HUES48 (cell line): Measurements from ENCODE around the gene HEY2.

Experiments
- H3K27ac ChIP-seq: one replicate; pipeline ENCODE4 v1.7.0; 2013; ENCODE audit warnings: low read depth, low read length, inconsistent platforms
- H3K27me3 ChIP-seq: 2 replicates; pipeline ENCODE4 v1.6.1; 2013; ENCODE audit warnings: mild to moderate bottlenecking, low read length; ENCODE audit not compliant: control insufficient read depth, insufficient read depth
- H3K36me3 ChIP-seq: 2 replicates; pipeline ENCODE4 v1.6.1; 2013; ENCODE audit warnings: low read length; ENCODE audit not compliant: control insufficient read depth, insufficient read depth
- H3K4me1 ChIP-seq: 2 replicates; pipeline ENCODE4 v1.6.1; 2013; ENCODE audit warnings: mild to moderate bottlenecking, low read length; ENCODE audit not compliant: control insufficient read depth, insufficient read depth
- H3K4me3 ChIP-seq: 2 replicates; pipeline ENCODE4 v1.5.1; 2013; ENCODE audit warnings: mild to moderate bottlenecking, low read depth, low read length
- H3K9ac ChIP-seq: 2 replicates; pipeline ENCODE4 v1.6.1; 2013; ENCODE audit warnings: mild to moderate bottlenecking, low read depth, low read length, moderate library complexity
- H3K9me3 ChIP-seq: 2 replicates; pipeline ENCODE4 v1.6.1; 2013; ENCODE audit warnings: low read length; ENCODE audit not compliant: control insufficient read depth, insufficient read depth

The HEY2 gene

GRCh38 chr6:125753218-125753936, 3.9 kb downstream of the HEY2 start:
- Histone ChIP-seq H3K9ac (no peak overlapping the region), H3K27ac (peak overlapping the region; percentile 67), H3K36me3 (peaks cover 38% of the 10 kb centered on the region), H3K27me3 (peaks cover 17% of the 10 kb centered on the region), H3K4me1 (peaks cover 50% of the 10 kb centered on the region), H3K9me3 (no peaks in the 10 kb centered on the region), H3K4me3 (peak overlapping the region; percentile 14; the same call in 1 of the 2 replicates)

- H3K27ac ChIP-seq = peak overlapping the region; percentile 67
- peaks cover 12% of the 10 kb centered on the region for H3K27me3 ChIP-seq
- no peak overlapping the region for H3K9ac ChIP-seq
- peak overlapping the region; percentile 14; the same call in 1 of the 2 replicates for H3K4me3 ChIP-seq
- H3K9me3 ChIP-seq = no peaks in the 10 kb centered on the region
- peaks cover 42% of the 10 kb centered on the region for H3K36me3 ChIP-seq
- peaks cover 50% of the 10 kb centered on the region for H3K4me1 ChIP-seq
Observed at GRCh38 chr6:125753937-125754259, 4.5 kb downstream of the HEY2 start.

GRCh38 chr6:125754566-125754965, 5.1 kb downstream of the HEY2 start:
- no peak overlapping the region for H3K9ac ChIP-seq
- peak overlapping the region; percentile 53 for H3K27ac ChIP-seq
- H3K9me3 ChIP-seq = no peaks in the 10 kb centered on the region
- H3K36me3 ChIP-seq = peaks cover 46% of the 10 kb centered on the region
- peaks cover 50% of the 10 kb centered on the region for H3K4me1 ChIP-seq
- no peak overlapping the region for H3K4me3 ChIP-seq
- H3K27me3 ChIP-seq = peaks cover 9% of the 10 kb centered on the region

- Histone ChIP-seq H3K4me1 (peaks cover 14% of the 10 kb centered on the region), H3K36me3 (peaks cover 53% of the 10 kb centered on the region), H3K9me3 (no peaks in the 10 kb centered on the region), H3K27me3 (no peaks in the 10 kb centered on the region), H3K4me3 (no peak overlapping the region), H3K9ac (no peak overlapping the region), H3K27ac (no peak overlapping the region)
Observed at GRCh38 chr6:125759184-125759902, 9.9 kb downstream of the HEY2 start.

- H3K4me3 ChIP-seq = no peak overlapping the region
- no peak overlapping the region for H3K27ac ChIP-seq
- no peaks in the 10 kb centered on the region for H3K27me3 ChIP-seq
- no peaks in the 10 kb centered on the region for H3K9me3 ChIP-seq
- peaks cover 47% of the 10 kb centered on the region for H3K36me3 ChIP-seq
- no peak overlapping the region for H3K9ac ChIP-seq
- H3K4me1 ChIP-seq = peaks cover 8% of the 10 kb centered on the region
Observed at GRCh38 chr6:125759959-125760457, 10.6 kb downstream of the HEY2 start.

GRCh38 chr6:125764121-125764671, 14.8 kb downstream of the HEY2 start:
- H3K4me1 ChIP-seq = no peaks in the 10 kb centered on the region
- H3K36me3 ChIP-seq = peaks cover 18% of the 10 kb centered on the region
- H3K27ac ChIP-seq = no peak overlapping the region
- no peak overlapping the region for H3K4me3 ChIP-seq
- no peaks in the 10 kb centered on the region for H3K9me3 ChIP-seq
- no peak overlapping the region for H3K9ac ChIP-seq
- H3K27me3 ChIP-seq = no peaks in the 10 kb centered on the region

- Histone ChIP-seq H3K9me3 (no peaks in the 10 kb centered on the region), H3K4me1 (no peaks in the 10 kb centered on the region), H3K4me3 (no peak overlapping the region), H3K9ac (no peak overlapping the region), H3K27ac (no peak overlapping the region), H3K27me3 (no peaks in the 10 kb centered on the region), H3K36me3 (peaks cover under 1% of the 10 kb centered on the region; the same call in 1 of the 2 replicates)
Observed at GRCh38 chr6:125765944-125766343, 16.5 kb downstream of the HEY2 start.

GRCh38 chr6:125766641-125767040, 17.2 kb downstream of the HEY2 start:
- H3K9me3 ChIP-seq = no peaks in the 10 kb centered on the region
- H3K36me3 ChIP-seq = no peaks in the 10 kb centered on the region
- H3K4me1 ChIP-seq = no peaks in the 10 kb centered on the region
- H3K27me3 ChIP-seq = no peaks in the 10 kb centered on the region
- no peak overlapping the region for H3K9ac ChIP-seq
- no peak overlapping the region for H3K4me3 ChIP-seq
- no peak overlapping the region for H3K27ac ChIP-seq

- Histone ChIP-seq H3K27ac (no peak overlapping the region), H3K9ac (no peak overlapping the region), H3K36me3 (no peaks in the 10 kb centered on the region), H3K9me3 (no peaks in the 10 kb centered on the region), H3K4me3 (no peak overlapping the region), H3K27me3 (no peaks in the 10 kb centered on the region), H3K4me1 (no peaks in the 10 kb centered on the region)
Observed at GRCh38 chr6:125769147-125769783, 19.8 kb downstream of the HEY2 start.

- Histone ChIP-seq H3K4me1 (peaks cover 13% of the 10 kb centered on the region), H3K9ac (no peak overlapping the region), H3K9me3 (no peaks in the 10 kb centered on the region), H3K4me3 (no peak overlapping the region), H3K36me3 (no peaks in the 10 kb centered on the region), H3K27me3 (no peaks in the 10 kb centered on the region), H3K27ac (no peak overlapping the region)
Observed at GRCh38 chr6:125773387-125774341, 24.2 kb downstream of the HEY2 start.
